Ascending aorta (tissue), 2 donors: ENCODE measurements around the gene INPP5A. TPM values are rescaled to one million over a fixed set of nuclear protein-coding genes. Genes with fewer than 3 reads are reported as not detected.

Experiments
- DNase-seq, 2 donors: peaks; one replicate each; pipeline ENCODE4 v3.0.0-alpha.2; 2019; ENCODE audit warnings: low spot score in 2 of 2
- H3K27ac ChIP-seq, 2 donors: fragments of 200-600 bp; sonication (generic); one replicate each; pipeline ENCODE4 v1.5.1; 2016 to 2017; ENCODE audit warnings: mild to moderate bottlenecking in 1 of 2
- H3K27me3 ChIP-seq: fragments of 200-600 bp; sonication (generic); one replicate; pipeline ENCODE4 v1.5.1; 2017
- H3K36me3 ChIP-seq, 2 donors: fragments of 200-600 bp; sonication (generic); one replicate each; pipeline ENCODE4 v1.5.1; 2016
- H3K4me1 ChIP-seq, 2 donors: fragments of 200-600 bp; sonication (generic); one replicate each; pipeline ENCODE4 v1.5.1; 2016 to 2017; ENCODE audit warnings: mild to moderate bottlenecking in 1 of 2
- H3K4me3 ChIP-seq, 2 donors: fragments of 200-600 bp; sonication (generic); one replicate each; pipeline ENCODE4 v1.5.1; 2016 to 2017; ENCODE audit warnings: mild to moderate bottlenecking in 1 of 2
- H3K9me3 ChIP-seq, 2 donors: fragments of 200-600 bp; sonication (generic); one replicate each; pipeline ENCODE4 v1.5.1; 2016
- intact Hi-C: fragments of 100-400 bp; cut with DNase I; formaldehyde crosslinking; loops from one replicate; pipeline ENCODE4 v1.15.1; 2023
- total RNA-seq: library from RNA; depleted of rRNA; stranded (reverse); fragments of >200 nt; gene quantifications from one replicate; pipeline ENCODE4 v1.1.0, GENCODE V29; 2016
- TF ChIP-seq, protein P1 (sequence below), 3 experiments: fragments of 200-600 bp in 2 of 3; fragments of 450-650 bp in 1 of 3; sonication (generic) in 2 of 3; IDR thresholded peaks; one replicate each; pipeline ENCODE4 v1.5.1; 2016 to 2019; ENCODE audit warnings: antibody characterized with exemption in 3 of 3, mild to moderate bottlenecking in 1 of 3, moderate library complexity in 1 of 3

The INPP5A gene
- total RNA-seq, 1 donor from 2014 or later = 81.2 TPM

DNA sequence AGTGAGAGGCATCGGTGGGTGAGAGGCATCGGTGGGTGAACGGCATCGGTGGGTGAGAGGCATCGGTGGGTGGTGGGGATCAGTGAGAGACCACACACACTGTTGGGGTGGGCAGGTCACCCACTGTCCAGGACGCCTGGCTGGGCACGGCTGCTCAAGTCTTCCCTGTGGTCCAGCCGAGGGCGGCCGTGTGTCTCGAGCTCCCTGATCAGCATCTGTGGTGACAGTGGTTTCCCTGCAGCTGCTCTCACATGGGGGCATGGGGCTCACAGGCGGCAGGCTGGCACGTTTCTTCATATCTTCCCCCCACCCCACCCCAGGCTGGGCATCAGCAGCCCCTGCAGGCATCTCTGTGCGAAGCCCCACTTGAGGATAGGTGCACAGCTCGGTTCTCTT is 170.2 kb downstream of the INPP5A start:
- no peak overlapping the region for H3K4me3 ChIP-seq
- peaks cover 6 to 7% of the 10 kb centered on the region in 2 donors for H3K9me3 ChIP-seq
- no peaks in the 10 kb centered on the region for H3K4me1 ChIP-seq
- peak in 1 of 2 donors; percentile 57 for DNase-seq
- H3K36me3 ChIP-seq = peaks cover 28 to 49% of the 10 kb centered on the region in 2 donors
- H3K27ac ChIP-seq = no peak overlapping the region
- no peaks in the 10 kb centered on the region for H3K27me3 ChIP-seq
- intact Hi-C loops = no loop called here
- TF ChIP-seq, protein P1, sequence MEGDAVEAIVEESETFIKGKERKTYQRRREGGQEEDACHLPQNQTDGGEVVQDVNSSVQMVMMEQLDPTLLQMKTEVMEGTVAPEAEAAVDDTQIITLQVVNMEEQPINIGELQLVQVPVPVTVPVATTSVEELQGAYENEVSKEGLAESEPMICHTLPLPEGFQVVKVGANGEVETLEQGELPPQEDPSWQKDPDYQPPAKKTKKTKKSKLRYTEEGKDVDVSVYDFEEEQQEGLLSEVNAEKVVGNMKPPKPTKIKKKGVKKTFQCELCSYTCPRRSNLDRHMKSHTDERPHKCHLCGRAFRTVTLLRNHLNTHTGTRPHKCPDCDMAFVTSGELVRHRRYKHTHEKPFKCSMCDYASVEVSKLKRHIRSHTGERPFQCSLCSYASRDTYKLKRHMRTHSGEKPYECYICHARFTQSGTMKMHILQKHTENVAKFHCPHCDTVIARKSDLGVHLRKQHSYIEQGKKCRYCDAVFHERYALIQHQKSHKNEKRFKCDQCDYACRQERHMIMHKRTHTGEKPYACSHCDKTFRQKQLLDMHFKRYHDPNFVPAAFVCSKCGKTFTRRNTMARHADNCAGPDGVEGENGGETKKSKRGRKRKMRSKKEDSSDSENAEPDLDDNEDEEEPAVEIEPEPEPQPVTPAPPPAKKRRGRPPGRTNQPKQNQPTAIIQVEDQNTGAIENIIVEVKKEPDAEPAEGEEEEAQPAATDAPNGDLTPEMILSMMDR (IDR thresholded peaks at IDR 0.05) = no peak

DNA sequence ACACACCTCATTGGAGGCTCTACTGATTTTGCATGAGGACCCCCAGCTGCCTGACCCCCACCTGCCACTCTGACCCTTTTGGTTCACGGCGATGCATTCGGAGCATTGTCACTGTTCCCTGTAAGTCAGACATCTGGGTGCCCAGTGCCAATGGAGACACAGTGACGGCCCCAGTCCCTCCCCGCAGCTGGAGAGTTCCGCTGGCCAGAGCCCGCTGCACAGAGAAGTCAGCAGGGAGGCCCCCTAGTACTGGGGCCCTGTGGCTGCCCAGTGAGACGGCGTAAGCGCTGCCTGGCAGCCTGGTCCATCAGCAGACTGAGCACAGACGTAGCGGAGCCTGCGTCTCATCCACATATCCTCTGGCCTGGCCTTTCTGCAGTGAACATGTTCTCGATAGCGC is 170.9 kb downstream of the INPP5A start:
- intact Hi-C loops = no loop called here
- peaks cover 28 to 53% of the 10 kb centered on the region in 2 donors for H3K36me3 ChIP-seq
- peaks cover 6 to 7% of the 10 kb centered on the region in 2 donors for H3K9me3 ChIP-seq
- no peaks in the 10 kb centered on the region for H3K27me3 ChIP-seq
- TF ChIP-seq, protein P1 (IDR thresholded peaks at IDR 0.05) = no peak
- H3K4me3 ChIP-seq = no peak overlapping the region
- no peak overlapping the region for H3K27ac ChIP-seq
- DNase-seq = peak in 1 of 2 donors; percentile 8
- no peaks in the 10 kb centered on the region for H3K4me1 ChIP-seq

DNA sequence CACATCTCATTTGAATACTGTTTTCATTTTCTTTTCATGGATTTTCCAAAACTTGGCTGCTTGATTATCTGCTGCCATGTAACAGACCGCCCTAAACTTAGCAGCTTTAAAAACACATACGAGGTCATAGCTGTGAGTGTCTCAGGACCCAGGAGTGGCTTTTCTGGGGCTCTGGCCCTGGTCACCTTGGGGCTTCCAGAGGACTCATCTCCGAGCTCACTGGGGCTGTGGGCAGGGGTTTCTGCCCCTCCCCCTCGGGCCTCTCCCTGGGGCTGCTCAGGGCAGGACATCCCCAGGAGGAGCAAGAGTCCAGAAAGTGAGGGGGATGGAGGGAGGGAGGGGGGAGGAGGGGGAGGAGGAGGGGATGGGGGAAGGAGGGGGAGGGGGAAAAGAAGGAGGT is 171.3 kb downstream of the INPP5A start:
- Histone ChIP-seq H3K4me1 (no peaks in the 10 kb centered on the region), H3K9me3 (peaks cover 6 to 7% of the 10 kb centered on the region in 2 donors), H3K27ac (no peak overlapping the region), H3K27me3 (no peaks in the 10 kb centered on the region), H3K36me3 (peaks cover 28 to 58% of the 10 kb centered on the region in 2 donors), H3K4me3 (no peak overlapping the region)
- TF ChIP-seq, protein P1 (IDR thresholded peaks at IDR 0.05) = no peak
- DNase-seq = peak in 1 of 2 donors; percentile 53
- intact Hi-C loops = no loop called here

DNA sequence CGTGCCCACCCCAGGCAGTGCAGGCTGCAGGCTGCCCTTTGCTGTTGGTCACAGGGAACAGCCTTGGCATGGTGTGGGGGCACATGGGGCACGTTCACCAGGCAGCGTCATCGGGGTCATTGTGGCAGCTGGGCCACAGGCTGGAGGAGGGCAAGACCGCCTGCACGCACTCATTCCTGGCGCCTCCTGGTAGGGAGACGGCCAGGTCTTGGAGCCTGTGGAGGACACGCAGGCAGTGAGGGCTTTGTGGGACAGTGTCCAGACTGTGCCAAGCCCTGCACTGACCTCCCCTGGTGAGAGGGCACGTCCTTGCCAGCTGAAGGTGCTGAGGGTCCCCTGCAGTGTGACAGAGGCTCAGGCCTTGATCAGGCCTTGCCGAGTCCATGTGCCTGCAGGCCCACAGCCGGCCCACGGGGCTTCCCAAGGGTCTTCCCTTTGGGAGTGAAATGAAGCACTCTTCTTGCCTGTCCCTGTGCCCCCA is 171.9 kb downstream of the INPP5A start:
- intact Hi-C loops = no loop called here
- Histone ChIP-seq H3K4me1 (no peaks in the 10 kb centered on the region), H3K27me3 (no peaks in the 10 kb centered on the region), H3K36me3 (peaks cover 28 to 63% of the 10 kb centered on the region in 2 donors), H3K27ac (no peak overlapping the region), H3K4me3 (no peak overlapping the region), H3K9me3 (peaks cover 6 to 7% of the 10 kb centered on the region in 2 donors)
- TF ChIP-seq, protein P1 (IDR thresholded peaks at IDR 0.05) = no peak
- DNase-seq = peak in 1 of 2 donors; percentile 48

DNA sequence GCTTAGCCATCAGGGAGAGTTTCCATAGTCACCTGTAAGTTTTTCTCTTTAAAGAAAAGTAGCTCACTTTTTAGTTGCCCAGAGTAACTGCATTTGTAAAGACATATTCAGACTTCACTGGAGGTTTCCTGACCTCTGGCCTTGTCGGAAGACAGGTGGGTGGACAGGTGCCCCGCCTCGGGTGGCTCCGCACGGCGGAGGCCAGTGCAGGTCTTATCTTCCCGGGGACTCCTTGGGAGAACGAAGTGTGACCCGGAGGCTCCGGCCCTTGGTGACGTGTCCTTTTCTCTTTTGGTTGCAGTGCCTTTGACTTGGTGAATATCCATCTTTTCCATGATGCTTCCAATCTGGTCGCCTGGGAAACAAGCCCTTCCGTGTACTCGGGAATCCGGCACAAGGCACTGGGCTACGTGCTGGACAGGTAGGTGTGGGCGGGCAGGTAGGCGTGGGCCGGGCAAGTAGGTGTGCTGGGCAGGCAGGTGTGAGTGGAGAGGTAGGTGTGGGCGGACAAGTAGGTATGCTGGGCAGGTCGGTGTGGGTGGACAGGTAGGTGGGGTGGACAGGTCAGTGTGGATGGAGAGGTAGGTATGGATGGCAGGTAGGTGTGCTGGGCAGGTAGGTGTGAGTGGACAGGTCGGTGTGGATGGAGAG is 172.6 kb downstream of the INPP5A start:
- H3K36me3 ChIP-seq = peaks cover 26 to 61% of the 10 kb centered on the region in 2 donors

More for the DNA sequence above, 172.6 kb downstream of the INPP5A start:
- Histone ChIP-seq H3K4me3 (no peak overlapping the region), H3K27ac (no peak overlapping the region), H3K4me1 (no peaks in the 10 kb centered on the region), H3K27me3 (no peaks in the 10 kb centered on the region), H3K9me3 (peaks cover 6 to 7% of the 10 kb centered on the region in 2 donors)
- DNase-seq = peak; percentile 5 to 38
- TF ChIP-seq, protein P1 (IDR thresholded peaks at IDR 0.05) = no peak
- intact Hi-C loops = no loop called here
